GM12878 (cell line): ENCODE data around the gene RGN. TPM values are rescaled to one million over a fixed set of nuclear protein-coding genes. Genes with fewer than 3 reads are reported as not detected.

Experiments
- ATAC-seq: fragments of 200-7000 bp; cut with Tn5 transposase; 3 replicates; pipeline ENCODE4 v1.9.1; 2020; ENCODE audit warnings: mild to moderate bottlenecking, moderate library complexity
- BruUV-seq: library from RNA; stranded (reverse); fragments of 400-500 nt; replicated peaks from 2 replicates; lab custom pipeline; 2021; lab: Mats Ljungman, UMichigan
- CTCF ChIA-PET: fragments of 300-600 bp; sonication (Branson Sonifier 250); formaldehyde crosslinking; extraction: SDS; loops from one replicate; lab custom pipeline; 2021; ENCODE audit warnings: inconsistent platforms; lab: Yijun Ruan, JAX
- POLR2A ChIA-PET: fragments of 350-600 bp; formaldehyde crosslinking; extraction: SDS; loops from one replicate; lab custom pipeline; 2021; ENCODE audit warnings: inconsistent platforms; lab: Charles Lee
- RAD21 ChIA-PET: fragments of 300-600 bp; sonication (Branson Sonifier 250); formaldehyde crosslinking; loops from one replicate; lab custom pipeline; 2023; ENCODE audit warnings: antibody characterized with exemption; ENCODE audit not compliant: unreplicated experiment; lab: Charles Lee
- SMC1A ChIA-PET: fragments of 300-600 bp; sonication (Branson Sonifier 250); formaldehyde crosslinking; loops from one replicate; lab custom pipeline; 2023; ENCODE audit not compliant: unreplicated experiment, uncharacterized antibody; lab: Charles Lee
- DNase-seq: peaks from one replicate; pipeline ENCODE4 v3.0.0-alpha.2; 2011; ENCODE audit warnings: low read depth, low spot score
- FAIRE-seq: peaks from 3 replicates; lab custom pipeline; 2011; peaks lifted over from hg19 to GRCh38; lab: Jason Lieb, UNC
- H2AFZ ChIP-seq: 2 replicates; pipeline ENCODE4 v1.6.0; 2011; ENCODE audit warnings: low read depth, low read length, control low read depth; ENCODE audit not compliant: control insufficient read depth
- H3K27ac ChIP-seq: 2 replicates; pipeline ENCODE4 v1.5.1; 2011; ENCODE audit warnings: control low read depth; ENCODE audit not compliant: control insufficient read depth, insufficient read depth
- H3K27me3 ChIP-seq, 2 experiments: replicated peaks in 1 of 2; 2 replicates each; pipeline versions ENCODE4 v1.6.0 to v1.6.1; 2011; ENCODE audit warnings: low read length in 1 of 2; ENCODE audit not compliant: control insufficient read depth in 2 of 2, insufficient read depth in 2 of 2
- H3K36me3 ChIP-seq, 2 experiments: 2 replicates each; pipeline ENCODE4 v1.5.1; 2011; ENCODE audit warnings: low read length in 1 of 2; ENCODE audit not compliant: control insufficient read depth in 2 of 2, insufficient read depth in 2 of 2
- H3K4me1 ChIP-seq: 2 replicates; pipeline ENCODE4 v1.6.1; 2011; ENCODE audit warnings: mild to moderate bottlenecking, low read length, moderate library complexity, mixed read lengths; ENCODE audit not compliant: control insufficient read depth, insufficient read depth
- H3K4me2 ChIP-seq: 2 replicates; pipeline ENCODE4 v1.6.0; 2011; ENCODE audit warnings: control low read depth; ENCODE audit not compliant: control insufficient read depth, insufficient read depth
- H3K4me3 ChIP-seq: fragments of 200-600 bp; sonication (generic); 2 replicates; pipeline ENCODE4 v1.5.1; 2016
- H3K79me2 ChIP-seq: 2 replicates; pipeline ENCODE4 v1.6.0; 2011; ENCODE audit warnings: low read length; ENCODE audit not compliant: control insufficient read depth, insufficient read depth
- H3K9ac ChIP-seq: 2 replicates; pipeline ENCODE4 v1.8.0; 2011; ENCODE audit warnings: low read length, control low read depth, mixed read lengths; ENCODE audit not compliant: control insufficient read depth, insufficient read depth
- H3K9me3 ChIP-seq: replicated peaks from 3 replicates; pipeline ENCODE4 v1.5.1; 2011; ENCODE audit warnings: mild to moderate bottlenecking, low read length; ENCODE audit not compliant: control insufficient read depth, insufficient read depth
- H4K20me1 ChIP-seq: 2 replicates; pipeline ENCODE4 v1.6.0; 2011; ENCODE audit not compliant: control insufficient read depth, insufficient read depth
- BCLAF1 ChIP-seq: fragments of 450-650 bp; IDR thresholded peaks from 2 replicates; pipeline ENCODE4 v1.6.1; 2017; ENCODE audit warnings: antibody characterized with exemption, mild to moderate bottlenecking, moderate library complexity
- MEF2A ChIP-seq: IDR thresholded peaks from 2 replicates; pipeline ENCODE4 v1.6.1; 2011; ENCODE audit warnings: low read depth, mild to moderate bottlenecking, low read length, moderate library complexity; ENCODE audit not compliant: insufficient read depth
- NFYB ChIP-seq: IDR thresholded peaks from 2 replicates; pipeline ENCODE4 v1.6.1; 2011; ENCODE audit warnings: low read depth, mild to moderate bottlenecking, low read length, improper control_type of control experiment, moderate library complexity; ENCODE audit not compliant: insufficient read depth
- PKNOX1 ChIP-seq: fragments of 450-650 bp; IDR thresholded peaks from 2 replicates; pipeline ENCODE4 v1.6.1; 2016; ENCODE audit warnings: mild to moderate bottlenecking
- RAD21 ChIP-seq: IDR thresholded peaks from 2 replicates; pipeline ENCODE4 v1.6.1; 2011; ENCODE audit warnings: mild to moderate bottlenecking, low read depth, low read length, moderate library complexity; ENCODE audit not compliant: insufficient read depth
- SIX5 ChIP-seq: IDR thresholded peaks from 2 replicates; pipeline ENCODE4 v1.6.1; 2011; ENCODE audit warnings: mild to moderate bottlenecking, low read depth, low read length, moderate library complexity; ENCODE audit not compliant: severe bottlenecking
- SMC3 ChIP-seq: IDR thresholded peaks from 2 replicates; pipeline ENCODE4 v1.6.1; 2011; ENCODE audit warnings: low read length, improper control_type of control experiment, borderline replicate concordance
- SP1 ChIP-seq: IDR thresholded peaks from one replicate; pipeline ENCODE4 v1.6.1; 2011; ENCODE audit warnings: low read depth, low read length
- SREBF2 ChIP-seq: IDR thresholded peaks from 2 replicates; pipeline ENCODE4 v1.6.1; 2012; ENCODE audit warnings: mild to moderate bottlenecking, low read length
- TCF12 ChIP-seq: IDR thresholded peaks from 2 replicates; pipeline ENCODE4 v1.6.1; 2011; ENCODE audit warnings: low read depth, mild to moderate bottlenecking, low read length
- YY1 ChIP-seq: IDR thresholded peaks from 2 replicates; pipeline ENCODE4 v1.6.1; 2011; ENCODE audit warnings: low read depth, mild to moderate bottlenecking, low read length
- ZNF384 ChIP-seq: IDR thresholded peaks from 2 replicates; pipeline ENCODE4 v1.6.1; 2012; ENCODE audit warnings: low read depth, mild to moderate bottlenecking, low read length, improper control_type of control experiment, borderline replicate concordance
- WGBS: methylation state at CpG from one replicate; pipeline ENCODE4 v1.1.6; 2016; ENCODE audit warnings: low lambda C conversion rate; ENCODE audit not compliant: insufficient replicate concordance, insufficient coverage; ENCODE audit errors: missing lambda C conversion rate; 5-methylcytosine and 5-hydroxymethylcytosine counted together
- in situ Hi-C: fragments of 300-500 bp; cut with MboI; formaldehyde crosslinking; loops from 9 replicates; pipeline ENCODE4 v1.14.3; 2018; ENCODE audit warnings: mixed read lengths
- intact Hi-C: fragments of 100-400 bp; cut with micrococcal nuclease; formaldehyde crosslinking; loops from one replicate; pipeline ENCODE4 v1.14.2; 2022; ENCODE audit not compliant: unreplicated experiment
- polyA plus RNA-seq, 11 experiments: library from polyadenylated mRNA; depleted of rRNA in 4 of 11; unstranded in 6 of 11; stranded (reverse) in 5 of 11; fragments of >200 nt; fragmentation: Nextera tagmentation in 4 of 11; fragmentation: Illumina TruSeq in 1 of 11; extraction: Ambion mirVana in 4 of 11; extraction: Trizol in 1 of 11; gene quantifications; 1 replicate in 1 of 11; 2 replicates in 10 of 11; pipeline versions ENCODE4 v1.2.1 to v1.2.3, GENCODE V29; 2011 to 2016; ENCODE audit warnings: inconsistent platforms in 2 of 11, missing spikeins in 2 of 11, low read depth in 1 of 11
- total RNA-seq, 4 experiments: library from RNA; depleted of rRNA in 3 of 4; stranded (reverse); fragments of >200 nt in 3 of 4; fragmentation: Illumina TruSeq in 1 of 4; extraction: Trizol in 1 of 4; gene quantifications; 2 replicates each; pipeline versions ENCODE4 v1.2.1 to v1.2.3, GENCODE V29; 2013 to 2021
- TF ChIP-seq, protein P1 (sequence below): fragments of 450-650 bp; IDR thresholded peaks from 2 replicates; pipeline ENCODE4 v1.6.1; 2017; ENCODE audit warnings: mild to moderate bottlenecking

The RGN gene
- total and polyA plus RNA-seq, 10 of the 15 experiments (the other 5 are each of a cell fraction or from before 2014, with no cell fraction given): 0.15 TPM; not detected in 9

GRCh38 chrX:47047989-47048388 is 30.3 kb upstream of the RGN start:
- Histone ChIP-seq H4K20me1 (no peaks in the 10 kb centered on the region), H3K27ac (no peak overlapping the region), H3K27me3 (no peaks in the 10 kb centered on the region), H3K9ac (no peak overlapping the region), H3K4me2 (no peak overlapping the region), H3K36me3 (no peaks in the 10 kb centered on the region), H2AFZ (no peak overlapping the region), H3K4me3 (no peak overlapping the region), H3K4me1 (no peaks in the 10 kb centered on the region), H3K79me2 (no peaks in the 10 kb centered on the region), H3K9me3 (peaks cover under 1% of the 10 kb centered on the region; the same call in 1 of the 3 replicates)
- intact Hi-C loops (no loop called here), in situ Hi-C loops (no loop called here)
- WGBS: 31% methylated on average over 5 of the region's 5 CpGs
- ChIA-PET SMC1A (no interaction called here), POLR2A (interaction anchor here (0.7 to 1.0 kb wide), 2 partner anchors 11 to 24 kb away, joined by 3 to 4 read pairs; no protein-coding TSS in a partner anchor), RAD21 (no interaction called here), CTCF (no interaction called here)
- ATAC-seq (no peak), FAIRE-seq (no peak), DNase-seq (no peak)
- no peak for TF ChIP-seq SREBF2
- no peak for TF ChIP-seq RAD21
- no peak for TF ChIP-seq SMC3
- TF ChIP-seq MEF2A: no peak
- TF ChIP-seq PKNOX1: no peak
- TF ChIP-seq SIX5: no peak
- TF ChIP-seq TCF12: no peak
- no peak for TF ChIP-seq SP1
- no peak for TF ChIP-seq BCLAF1
- TF ChIP-seq ZNF384: no peak
- TF ChIP-seq, protein P1, sequence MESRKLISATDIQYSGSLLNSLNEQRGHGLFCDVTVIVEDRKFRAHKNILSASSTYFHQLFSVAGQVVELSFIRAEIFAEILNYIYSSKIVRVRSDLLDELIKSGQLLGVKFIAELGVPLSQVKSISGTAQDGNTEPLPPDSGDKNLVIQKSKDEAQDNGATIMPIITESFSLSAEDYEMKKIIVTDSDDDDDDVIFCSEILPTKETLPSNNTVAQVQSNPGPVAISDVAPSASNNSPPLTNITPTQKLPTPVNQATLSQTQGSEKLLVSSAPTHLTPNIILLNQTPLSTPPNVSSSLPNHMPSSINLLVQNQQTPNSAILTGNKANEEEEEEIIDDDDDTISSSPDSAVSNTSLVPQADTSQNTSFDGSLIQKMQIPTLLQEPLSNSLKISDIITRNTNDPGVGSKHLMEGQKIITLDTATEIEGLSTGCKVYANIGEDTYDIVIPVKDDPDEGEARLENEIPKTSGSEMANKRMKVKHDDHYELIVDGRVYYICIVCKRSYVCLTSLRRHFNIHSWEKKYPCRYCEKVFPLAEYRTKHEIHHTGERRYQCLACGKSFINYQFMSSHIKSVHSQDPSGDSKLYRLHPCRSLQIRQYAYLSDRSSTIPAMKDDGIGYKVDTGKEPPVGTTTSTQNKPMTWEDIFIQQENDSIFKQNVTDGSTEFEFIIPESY: no peak
- no peak for TF ChIP-seq YY1
- no peak for TF ChIP-seq NFYB
- no TSS peak for BruUV-seq
